ENCODE measurements around the gene SPDYC. TPM values are rescaled to one million over a fixed set of nuclear protein-coding genes. Genes with fewer than 3 reads are reported as not detected.

SPDYC gene
- total and polyA plus RNA-seq, 2 of the 13 experiments (the other 11 are each of a cell fraction or from before 2014, with no cell fraction given): 0.15 to 0.33 TPM

DNA sequence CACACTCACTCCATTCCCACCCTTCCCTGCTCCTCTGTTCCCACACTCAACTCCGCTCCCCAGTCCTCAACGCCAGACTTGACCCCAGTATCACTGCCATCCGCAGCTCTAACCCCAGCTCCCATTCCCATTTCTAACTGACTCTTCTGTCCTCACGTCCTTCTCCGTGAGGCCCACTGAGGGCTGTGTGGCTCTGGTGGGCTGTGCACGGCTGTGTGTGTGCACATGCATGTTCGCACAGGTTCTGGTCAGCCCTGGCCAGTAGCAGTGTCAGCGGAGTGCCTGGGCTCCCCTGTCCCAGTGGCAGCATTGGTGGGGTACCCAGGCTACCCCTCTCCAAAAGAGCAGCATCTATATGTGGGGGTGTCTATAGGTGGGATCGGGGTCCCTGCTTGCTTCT lies 16.7 kb downstream of the SPDYC start:
- Histone ChIP-seq H3K27ac (ENCODE audit: extremely low read length, insufficient read depth, low read length) (no peak overlapping the region), H3K4me1 (ENCODE audit: insufficient read depth, low read length) (peaks cover 16% of the 10 kb centered on the region), H2AFZ (ENCODE audit: low read length) (no peak overlapping the region), H3K27me3 (ENCODE audit: control insufficient read depth in 1 of 2, insufficient read depth in 2 of 2, low read length in 2 of 2) (no peaks in the 10 kb centered on the region), H3K9me3 (ENCODE audit: low read length) (no peaks in the 10 kb centered on the region), H3K4me3 (replicated peaks in 1 of 3; ENCODE audit: insufficient read depth in 1 of 3, low read depth in 2 of 3, low read length in 3 of 3) (no peak overlapping the region), H3K36me3 (replicated peaks in 1 of 2; ENCODE audit: control insufficient read depth in 1 of 2, insufficient read depth in 2 of 2, low read length in 2 of 2) (peaks cover 8 to 39% of the 10 kb centered on the region in 2 experiments; a peak in 4 of 5 replicates), H4K20me1 (ENCODE audit: insufficient read depth, low read length) (no peaks in the 10 kb centered on the region), H3K4me2 (ENCODE audit: low read depth, low read length) (no peak overlapping the region), H3K9ac (ENCODE audit: insufficient read depth, low read depth, low read length) (no peak overlapping the region), H3K79me2 (ENCODE audit: insufficient read depth, low read length) (peaks cover 14% of the 10 kb centered on the region)
- ChIA-PET POLR2A (no interaction called here), CTCF (ENCODE audit: low intra/inter-chr PET ratio, low total read pairs) (no interaction called here)
- no TSS peak for BruUV-seq (replicated peaks)
- TF ChIP-seq POLR2A (IDR thresholded peaks at IDR 0.05; ENCODE audit: insufficient read depth in 1 of 2, low read depth in 2 of 2, low read length in 2 of 2) (no peak), SRF (IDR thresholded peaks at IDR 0.05; ENCODE audit: low read depth, low read length) (no peak)
- no peak for DNase-seq (ENCODE audit: low spot score)
- in situ Hi-C loops (cut with HindIII; ENCODE audit: extremely low pct_ligation_motif_present, low pct_unique_long_range_greater_than_20kb) (no loop called here), intact Hi-C loops (cut with micrococcal nuclease; ENCODE audit: unreplicated experiment) (no loop called here)
- ATAC-seq: no peak
- over 99% methylated on average over 9 of the region's 9 CpGs for WGBS (ENCODE audit: low lambda C conversion rate)
- no peak for FAIRE-seq

DNA sequence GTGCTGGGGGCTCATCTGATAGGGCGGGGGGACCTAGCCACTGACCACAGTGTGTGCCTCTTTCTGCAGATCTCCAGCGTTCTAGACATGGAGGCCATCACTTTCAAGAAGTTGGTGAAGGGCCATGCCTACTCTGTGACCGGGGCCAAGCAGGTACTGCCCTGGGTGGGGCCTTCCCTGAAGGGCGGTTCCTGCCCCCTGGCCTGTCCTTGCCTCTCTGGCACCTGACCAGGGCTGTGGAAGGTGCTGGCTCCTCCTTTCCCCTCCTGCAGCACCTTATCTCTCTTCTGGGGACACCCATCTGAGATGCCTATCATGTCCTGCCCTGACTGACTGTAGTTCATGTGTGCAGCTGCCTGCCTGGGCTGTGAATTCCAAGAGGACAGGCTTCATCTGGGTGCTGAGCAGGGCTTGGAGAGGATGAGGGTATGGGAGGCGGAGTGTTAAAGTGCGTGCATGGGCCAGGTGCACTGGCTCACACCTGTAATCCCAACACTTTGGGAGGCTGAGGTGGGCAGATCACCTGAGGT lies 17.2 kb downstream of the SPDYC start:
- no peaks in the 10 kb centered on the region for H4K20me1 ChIP-seq (ENCODE audit: insufficient read depth, low read length)
- no peak overlapping the region for H3K27ac ChIP-seq (ENCODE audit: extremely low read length, insufficient read depth, low read length)
- TF ChIP-seq MIXL1 (CRISPR knock-in tag; IDR thresholded peaks at IDR 0.05) (no peak), GTF2F1 (IDR thresholded peaks at IDR 0.05; ENCODE audit: low read length) (no peak), ZNF549 (CRISPR knock-in tag; IDR thresholded peaks at IDR 0.05) (no peak), ZNF792 (CRISPR knock-in tag; IDR thresholded peaks at IDR 0.05) (no peak), KDM5A (IDR thresholded peaks at IDR 0.05; ENCODE audit: borderline replicate concordance, low read length) (no peak), FOXO1 (CRISPR knock-in tag; IDR thresholded peaks at IDR 0.05) (no peak), ZNF441 (CRISPR knock-in tag; IDR thresholded peaks at IDR 0.05; ENCODE audit: borderline replicate concordance) (no peak)
- TF ChIP-seq, protein P1, sequence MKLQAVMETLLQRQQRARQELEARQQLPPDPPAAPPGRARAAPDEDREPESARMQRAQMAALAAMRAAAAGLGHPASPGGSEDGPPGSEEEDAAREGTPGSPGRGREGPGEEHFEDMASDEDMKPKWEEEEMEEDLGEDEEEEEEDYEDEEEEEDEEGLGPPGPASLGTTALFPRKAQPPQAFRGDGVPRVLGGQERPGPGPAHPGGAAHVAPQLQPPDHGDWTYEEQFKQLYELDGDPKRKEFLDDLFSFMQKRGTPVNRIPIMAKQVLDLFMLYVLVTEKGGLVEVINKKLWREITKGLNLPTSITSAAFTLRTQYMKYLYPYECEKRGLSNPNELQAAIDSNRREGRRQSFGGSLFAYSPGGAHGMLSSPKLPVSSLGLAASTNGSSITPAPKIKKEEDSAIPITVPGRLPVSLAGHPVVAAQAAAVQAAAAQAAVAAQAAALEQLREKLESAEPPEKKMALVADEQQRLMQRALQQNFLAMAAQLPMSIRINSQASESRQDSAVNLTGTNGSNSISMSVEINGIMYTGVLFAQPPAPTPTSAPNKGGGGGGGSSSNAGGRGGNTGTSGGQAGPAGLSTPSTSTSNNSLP (IDR thresholded peaks at IDR 0.05; ENCODE audit: low read depth, low read length): no peak
- intact Hi-C loops (cut with micrococcal nuclease; ENCODE audit: unreplicated experiment) (no loop called here), in situ Hi-C loops (cut with HindIII; ENCODE audit: extremely low pct_ligation_motif_present, low pct_unique_long_range_greater_than_20kb) (no loop called here)
- H3K4me3 ChIP-seq (replicated peaks in 1 of 3; ENCODE audit: insufficient read depth in 1 of 3, low read depth in 2 of 3, low read length in 3 of 3): no peak overlapping the region
- H3K4me2 ChIP-seq (ENCODE audit: low read depth, low read length): no peak overlapping the region
- H3K9ac ChIP-seq (ENCODE audit: insufficient read depth, low read depth, low read length): no peak overlapping the region
- ChIA-PET CTCF (ENCODE audit: low intra/inter-chr PET ratio, low total read pairs) (no interaction called here), POLR2A (no interaction called here)
- peaks cover 8 to 43% of the 10 kb centered on the region in 2 experiments; a peak in 4 of 5 replicates for H3K36me3 ChIP-seq (replicated peaks in 1 of 2; ENCODE audit: control insufficient read depth in 1 of 2, insufficient read depth in 2 of 2, low read length in 2 of 2)
- peaks cover 16% of the 10 kb centered on the region for H3K4me1 ChIP-seq (ENCODE audit: insufficient read depth, low read length)
- H2AFZ ChIP-seq (ENCODE audit: low read length): no peak overlapping the region
- WGBS (ENCODE audit: low lambda C conversion rate): 100% methylated on average over 5 of the region's 6 CpGs
- H3K27me3 ChIP-seq (ENCODE audit: control insufficient read depth in 1 of 2, insufficient read depth in 2 of 2, low read length in 2 of 2): no peaks in the 10 kb centered on the region
- no peak for DNase-seq (ENCODE audit: low spot score)
- no peak for FAIRE-seq
- H3K79me2 ChIP-seq (ENCODE audit: insufficient read depth, low read length): peaks cover 10% of the 10 kb centered on the region
- H3K9me3 ChIP-seq (ENCODE audit: low read length): no peaks in the 10 kb centered on the region
- no TSS peak for BruUV-seq (replicated peaks)
- no peak for ATAC-seq

Measured in HepG2 (cell line).